HG03558 (cell line): ENCODE data around the gene SECTM1.

Experiments used
- ATAC-seq: cut with Tn5 transposase; IDR thresholded peaks from one replicate; pipeline ENCODE4 v1.9.1; 2021; ENCODE audit warnings: moderate number of reproducible peaks; ENCODE audit not compliant: unreplicated experiment; ENCODE audit errors: extremely low read depth

SECTM1 gene

GRCh38 chr17:82330322-82331239, 3.0 kb downstream of the SECTM1 start:
- ATAC-seq = no peak

- ATAC-seq = no peak
Measured at GRCh38 chr17:82329683-82330321, 3.8 kb downstream of the SECTM1 start.

DNA sequence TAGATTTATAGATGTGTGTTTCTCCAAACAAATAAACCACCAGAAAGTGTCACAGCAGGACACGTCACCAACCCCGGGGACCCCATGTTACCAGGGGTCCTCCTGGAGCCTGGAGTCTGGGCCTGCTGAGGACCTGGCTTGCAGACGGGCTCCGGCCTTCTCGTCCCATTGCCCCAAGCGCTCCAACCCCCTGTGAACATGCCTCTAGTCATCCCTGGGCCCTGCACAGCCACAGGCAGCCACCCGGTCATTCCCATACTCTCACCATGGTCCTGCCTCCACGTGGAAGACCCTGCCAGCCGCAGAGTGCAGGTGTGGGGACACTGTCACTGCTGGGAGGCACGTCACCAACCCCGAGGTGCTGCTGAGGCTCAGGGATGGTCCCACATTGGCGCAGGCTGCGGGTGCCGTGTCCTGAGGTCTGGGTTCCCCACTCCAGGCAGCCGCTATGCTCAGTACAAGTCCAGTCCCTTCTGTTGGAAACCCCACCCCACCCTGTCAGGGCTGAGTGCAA, 4.5 kb downstream of the SECTM1 start:
- no peak for ATAC-seq

DNA sequence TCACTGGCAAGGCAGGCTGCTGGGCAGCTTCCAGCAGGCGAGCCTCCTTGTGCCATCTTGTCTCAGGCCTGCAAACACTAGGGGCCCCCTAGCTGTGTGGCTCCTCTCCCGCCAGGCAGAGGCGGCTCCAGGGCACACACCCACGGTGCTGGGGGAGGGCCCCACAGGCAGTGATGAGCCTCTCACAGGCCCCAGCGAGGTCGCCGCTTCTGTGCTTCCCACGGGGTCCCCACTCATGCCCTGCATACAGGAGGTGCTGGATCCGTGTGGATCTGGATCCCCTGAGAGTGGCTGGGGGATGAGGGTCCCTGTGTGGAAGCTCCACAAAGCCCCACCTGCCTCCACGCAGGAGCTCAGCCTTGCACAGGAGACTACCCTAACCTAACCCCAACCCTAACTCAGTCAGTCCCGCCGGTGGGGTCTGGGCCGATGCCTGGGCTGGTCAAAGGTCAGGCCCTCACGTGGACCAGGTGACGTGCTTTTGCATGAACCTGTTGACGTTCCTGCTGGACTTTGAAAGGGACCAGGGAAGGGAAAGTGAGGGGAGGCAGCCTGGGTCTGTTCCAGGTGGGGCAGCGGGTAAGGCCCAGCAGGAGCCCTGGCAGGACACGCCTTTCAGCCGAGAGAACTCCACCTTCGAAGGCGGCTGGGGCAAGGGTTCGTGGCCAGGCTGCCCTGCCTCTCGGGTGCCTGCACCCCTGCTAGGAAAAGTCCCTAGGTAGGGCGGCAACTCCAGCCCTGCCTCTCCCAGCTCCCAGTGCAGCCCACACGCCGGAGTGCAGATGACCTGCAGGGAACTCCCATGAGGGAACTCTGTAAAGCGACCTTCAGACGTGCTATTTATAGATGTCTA, 5.2 kb downstream of the SECTM1 start:
- no peak for ATAC-seq

- no peak for ATAC-seq
Measured at GRCh38 chr17:82327757-82328140, 5.8 kb downstream of the SECTM1 start.

DNA sequence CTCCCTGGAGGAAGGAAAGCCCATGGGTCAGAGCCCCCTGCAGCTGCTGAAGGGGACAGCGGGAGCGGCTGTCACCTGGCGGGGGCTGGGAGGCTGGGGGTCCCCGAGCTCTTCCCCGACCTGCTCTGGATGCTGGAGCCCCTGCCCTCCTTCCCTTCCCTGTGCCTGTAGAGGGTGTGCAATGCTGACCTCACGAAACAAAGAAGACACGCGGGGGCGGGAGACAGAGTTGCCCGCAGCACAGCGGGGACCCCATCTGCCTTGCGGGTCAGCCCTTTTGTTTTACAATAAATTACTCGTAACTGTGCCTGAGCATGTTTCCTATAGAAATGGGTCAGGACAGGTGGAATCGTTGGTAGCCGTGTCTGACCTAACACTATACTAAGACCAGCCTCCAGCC, 6.3 kb downstream of the SECTM1 start:
- no peak for ATAC-seq

DNA sequence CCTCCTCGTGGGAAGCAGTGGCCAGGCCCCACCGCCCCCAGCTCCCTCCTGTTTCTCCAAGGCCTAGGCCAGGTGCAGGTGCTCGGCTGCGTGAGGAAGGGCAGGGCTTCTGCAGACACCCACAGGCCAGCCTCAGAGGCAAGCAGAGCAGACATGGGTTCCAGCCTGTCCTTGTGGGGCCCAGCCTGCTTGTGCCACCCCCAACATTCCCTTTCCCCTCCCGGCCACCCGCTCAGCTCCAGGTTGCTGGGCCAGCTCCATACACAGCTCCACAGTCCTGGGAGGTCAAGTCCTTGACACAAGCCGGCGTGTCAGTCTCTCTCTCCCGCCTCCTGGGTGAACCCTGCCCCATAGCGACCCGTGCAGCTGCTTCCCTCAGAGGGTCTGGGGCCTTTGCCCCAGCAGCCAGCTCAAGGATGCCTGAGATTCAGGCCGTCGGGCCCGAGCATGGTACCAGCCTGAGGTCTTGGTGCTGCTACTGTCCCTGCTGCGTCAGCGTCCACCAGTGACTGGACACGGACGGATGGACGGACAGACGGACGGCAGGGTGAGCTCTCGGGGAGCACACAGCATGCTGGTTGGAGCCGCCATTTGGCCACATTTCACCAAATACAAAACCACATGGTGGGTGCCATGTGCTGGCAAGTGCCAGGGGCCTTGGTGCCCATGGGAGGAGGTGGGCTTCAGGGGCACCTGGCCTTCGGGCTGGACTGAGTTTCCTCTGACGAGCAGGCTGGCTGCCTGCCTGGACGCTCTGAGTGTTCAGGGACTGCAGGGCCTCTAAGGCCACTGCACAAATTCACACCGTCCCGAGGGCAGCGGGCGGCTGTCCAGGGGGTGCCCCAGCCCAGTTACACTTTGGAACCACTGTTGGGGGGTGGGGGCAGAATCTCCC, 8.0 kb downstream of the SECTM1 start:
- ATAC-seq = no peak

- ATAC-seq = no peak
Measured at GRCh38 chr17:82324566-82325285, 8.8 kb downstream of the SECTM1 start.

GRCh38 chr17:82323514-82324234, 9.9 kb downstream of the SECTM1 start:
- ATAC-seq = no peak

DNA sequence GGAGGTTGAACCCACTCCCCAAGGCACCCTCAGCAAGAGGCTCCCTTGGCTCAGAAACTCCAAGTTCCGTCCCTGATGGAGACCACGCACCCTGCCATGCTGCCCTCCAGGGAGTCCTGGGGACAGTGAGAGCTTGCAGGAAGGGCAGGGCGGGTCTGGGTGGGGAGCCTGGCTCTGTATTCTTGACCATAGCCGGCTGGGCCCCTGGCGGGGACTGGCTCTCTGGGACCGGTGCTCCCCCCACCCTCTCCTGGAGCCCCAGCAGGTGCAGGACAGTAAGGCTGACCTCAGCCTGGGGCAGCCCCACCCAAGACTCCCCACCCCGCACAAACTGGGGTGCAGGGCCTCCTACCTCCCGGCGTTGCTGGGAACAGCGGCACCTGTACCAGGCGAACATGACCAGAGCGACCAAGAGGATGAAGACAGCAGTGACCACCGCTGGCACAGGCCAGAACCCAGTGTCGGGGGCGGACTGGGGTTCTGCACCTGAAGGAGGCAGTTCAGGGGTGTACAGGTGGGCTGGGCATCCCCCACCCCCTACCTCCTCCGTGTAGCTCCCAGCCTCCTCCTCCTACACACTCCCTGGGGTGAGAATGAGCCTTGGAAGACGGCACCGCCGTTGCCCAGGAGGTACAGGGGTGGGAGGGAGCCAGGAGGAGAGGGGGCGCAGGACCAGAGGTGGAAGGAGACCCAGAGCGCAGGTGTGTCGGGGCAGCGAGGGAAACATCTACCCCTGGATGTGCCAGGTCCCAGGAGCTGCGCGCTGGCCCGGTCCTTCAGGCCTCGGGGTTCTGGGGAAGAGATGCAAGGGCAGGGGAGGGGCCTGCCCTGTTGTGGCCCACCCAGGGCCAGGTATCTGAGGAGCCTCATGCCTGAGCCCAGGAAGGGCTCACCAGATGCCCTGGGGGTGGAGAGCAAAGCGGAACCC, 10.8 kb downstream of the SECTM1 start:
- ATAC-seq = no peak

DNA sequence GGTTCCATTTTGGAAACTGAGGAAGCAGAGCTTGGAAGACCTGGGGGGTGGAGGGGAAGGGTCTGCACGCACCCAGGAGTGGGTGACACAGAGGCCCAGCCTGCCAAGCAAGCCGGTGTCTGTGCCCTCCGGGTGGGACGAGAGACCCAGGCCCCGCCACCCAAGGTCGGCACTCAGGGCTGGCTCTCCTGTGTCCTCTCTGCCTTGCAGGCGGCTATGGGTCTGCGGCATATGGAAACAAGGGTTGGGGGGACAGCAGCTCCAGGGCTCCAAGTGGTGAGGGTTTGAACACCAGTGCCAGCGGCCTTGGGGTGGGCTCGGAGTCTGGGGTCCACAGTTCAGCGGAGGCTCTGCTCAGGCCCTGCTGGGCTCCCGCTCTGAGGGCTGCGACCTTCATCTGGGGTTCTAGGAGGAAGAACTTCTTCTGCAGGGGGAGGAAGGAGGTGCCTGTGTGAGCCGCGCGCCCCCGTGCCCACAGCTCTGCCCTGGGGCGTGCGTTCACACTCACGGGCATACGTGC, 11.6 kb downstream of the SECTM1 start:
- no peak for ATAC-seq

- no peak for ATAC-seq
Measured at GRCh38 chr17:82320956-82321927, 12.3 kb downstream of the SECTM1 start.

DNA sequence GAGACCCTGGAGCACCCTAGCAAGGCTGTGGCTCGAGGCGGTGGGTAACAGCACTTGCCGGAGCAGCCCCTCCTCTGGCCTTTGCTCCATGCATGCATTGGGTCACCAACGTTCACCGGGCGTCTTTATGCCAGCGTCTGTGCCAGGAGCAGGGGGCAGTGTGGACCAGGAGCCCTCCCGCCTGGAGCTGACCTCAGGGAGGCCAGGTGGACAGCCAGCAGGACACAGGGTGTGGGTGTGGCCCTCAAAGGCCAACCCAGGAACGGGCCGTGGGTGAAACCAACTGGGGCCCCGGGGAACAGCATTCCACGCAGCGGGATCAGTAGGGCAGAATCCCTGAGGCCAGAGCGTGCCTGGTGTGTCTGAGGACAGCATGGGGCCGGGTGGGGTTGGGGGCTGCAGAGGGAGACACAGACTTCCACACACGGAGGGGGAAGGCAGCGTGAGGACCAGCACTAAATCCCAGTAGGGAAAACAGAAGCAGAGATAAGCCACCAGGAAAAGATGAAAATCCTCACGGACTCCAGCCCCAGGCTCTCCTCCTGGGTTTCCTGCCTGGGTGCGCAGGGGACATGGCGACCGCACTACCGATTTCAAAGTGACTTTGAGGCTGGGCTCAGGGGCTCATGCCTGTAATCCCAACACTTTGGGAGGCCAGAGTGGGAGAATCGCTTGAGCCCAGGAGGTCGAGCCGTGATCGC, 13.3 kb downstream of the SECTM1 start:
- ATAC-seq = no peak

DNA sequence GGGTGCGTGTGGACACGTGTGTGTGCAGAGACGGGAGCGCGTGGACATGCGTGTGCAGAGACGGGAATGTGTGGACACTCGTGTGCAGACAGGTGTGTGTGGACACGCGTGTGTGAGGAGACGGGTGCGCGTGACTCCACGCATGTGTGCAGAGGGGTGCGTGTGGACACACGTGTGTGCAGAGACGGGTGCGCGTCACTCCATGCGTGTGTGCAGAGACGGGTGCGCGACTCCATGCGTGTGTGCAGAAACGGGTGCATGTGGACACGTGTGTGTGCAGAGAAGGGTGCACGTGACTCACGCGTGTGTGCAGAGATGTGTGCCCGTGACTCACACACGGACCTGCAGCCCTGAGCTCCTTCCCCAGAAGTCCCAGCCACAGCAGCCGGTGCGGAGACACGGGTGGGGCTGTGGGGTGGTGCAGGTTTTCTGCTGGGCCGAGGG, 13.9 kb downstream of the SECTM1 start:
- no peak for ATAC-seq
